HG03378 (cell line): ENCODE measurements around the gene CDKN2C.

Experiments
- ATAC-seq: cut with Tn5 transposase; IDR thresholded peaks from one replicate; pipeline ENCODE4 v1.9.1; 2021; ENCODE audit warnings: mild to moderate bottlenecking, moderate library complexity; ENCODE audit not compliant: unreplicated experiment

The CDKN2C gene

DNA sequence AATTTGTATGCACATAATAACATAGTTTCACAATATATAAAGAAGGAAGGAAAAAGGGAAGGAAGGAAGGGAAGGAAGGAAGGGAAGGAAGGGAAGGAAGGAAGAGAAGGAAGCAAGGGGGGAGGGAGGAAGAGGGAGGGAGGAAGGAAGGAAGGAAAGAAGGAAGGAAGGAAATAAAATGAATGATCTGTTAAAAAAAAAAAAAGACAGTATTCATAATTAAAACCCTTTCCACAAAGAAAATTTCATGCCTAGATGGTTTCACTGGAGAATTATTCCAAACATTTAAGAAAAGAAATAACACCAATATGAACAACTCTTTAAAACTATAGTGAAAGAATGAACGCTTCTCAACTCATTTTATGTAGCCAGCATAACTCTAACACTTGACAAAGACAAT, 44.8 kb downstream of the CDKN2C start:
- ATAC-seq: no peak

DNA sequence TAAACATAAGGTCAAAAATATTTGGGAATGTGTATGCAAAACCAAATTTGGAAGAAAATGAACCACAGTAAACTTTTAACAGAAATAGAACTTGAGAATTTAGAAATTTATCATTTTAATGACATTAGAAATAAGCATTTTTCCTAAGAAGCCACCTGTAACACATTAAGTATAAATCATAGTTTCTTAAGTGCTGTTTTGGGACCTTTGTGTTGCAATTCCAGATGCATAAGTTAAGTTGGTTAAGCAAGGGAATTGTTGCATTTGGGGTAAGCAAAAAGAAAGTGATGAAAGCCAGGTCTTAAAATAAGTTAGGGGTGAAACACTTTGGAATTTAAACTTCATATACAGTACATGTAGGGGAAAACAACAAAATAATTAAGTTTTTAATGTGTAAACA, 49.8 kb downstream of the CDKN2C start:
- no peak for ATAC-seq
